Cardiac fibroblast (primary cell): ENCODE data around the gene BRINP3.

Experiments
- DNase-seq, 2 donors: peaks; one replicate each; pipeline versions ENCODE4 v3.0.0 to v3.0.0-alpha.2; 2010; ENCODE audit warnings: low read depth in 2 of 2
- H3K4me3 ChIP-seq, 2 donors: replicated peaks in 1 of 2; 1 replicate in 1 of 2; 2 replicates in 1 of 2; pipeline ENCODE4 v1.5.1; 2011; ENCODE audit warnings: low read depth in 2 of 2, low read length in 2 of 2, mild to moderate bottlenecking in 2 of 2, moderate library complexity in 1 of 2
- TF ChIP-seq, protein P1 (sequence below): IDR thresholded peaks from one replicate; pipeline ENCODE4 v1.5.1; 2011; ENCODE audit warnings: low read depth, mild to moderate bottlenecking, low read length, inconsistent platforms

The BRINP3 gene

DNA sequence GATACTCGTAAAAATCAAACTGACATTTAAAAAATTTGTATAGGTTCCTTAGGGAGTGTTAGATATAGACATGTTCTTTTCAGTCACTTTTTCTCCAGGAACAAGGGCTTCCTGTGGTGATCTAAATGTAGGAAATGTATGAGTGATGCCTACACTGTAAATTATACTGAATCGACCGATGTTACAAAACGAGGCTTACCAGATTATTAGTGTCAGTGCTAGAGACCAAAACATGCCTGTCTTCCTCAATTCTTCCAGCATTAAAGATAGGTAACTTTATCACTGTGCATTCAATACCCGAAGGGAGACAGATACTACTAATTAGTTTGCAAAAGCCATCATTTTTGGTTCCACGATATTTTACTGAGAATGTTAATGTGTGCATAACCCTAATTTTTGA lies 86.1 kb downstream of the BRINP3 start:
- H3K4me3 ChIP-seq, result no peak overlapping the region
- no peak for DNase-seq
- TF ChIP-seq, protein P1, sequence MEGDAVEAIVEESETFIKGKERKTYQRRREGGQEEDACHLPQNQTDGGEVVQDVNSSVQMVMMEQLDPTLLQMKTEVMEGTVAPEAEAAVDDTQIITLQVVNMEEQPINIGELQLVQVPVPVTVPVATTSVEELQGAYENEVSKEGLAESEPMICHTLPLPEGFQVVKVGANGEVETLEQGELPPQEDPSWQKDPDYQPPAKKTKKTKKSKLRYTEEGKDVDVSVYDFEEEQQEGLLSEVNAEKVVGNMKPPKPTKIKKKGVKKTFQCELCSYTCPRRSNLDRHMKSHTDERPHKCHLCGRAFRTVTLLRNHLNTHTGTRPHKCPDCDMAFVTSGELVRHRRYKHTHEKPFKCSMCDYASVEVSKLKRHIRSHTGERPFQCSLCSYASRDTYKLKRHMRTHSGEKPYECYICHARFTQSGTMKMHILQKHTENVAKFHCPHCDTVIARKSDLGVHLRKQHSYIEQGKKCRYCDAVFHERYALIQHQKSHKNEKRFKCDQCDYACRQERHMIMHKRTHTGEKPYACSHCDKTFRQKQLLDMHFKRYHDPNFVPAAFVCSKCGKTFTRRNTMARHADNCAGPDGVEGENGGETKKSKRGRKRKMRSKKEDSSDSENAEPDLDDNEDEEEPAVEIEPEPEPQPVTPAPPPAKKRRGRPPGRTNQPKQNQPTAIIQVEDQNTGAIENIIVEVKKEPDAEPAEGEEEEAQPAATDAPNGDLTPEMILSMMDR, result no peak

DNA sequence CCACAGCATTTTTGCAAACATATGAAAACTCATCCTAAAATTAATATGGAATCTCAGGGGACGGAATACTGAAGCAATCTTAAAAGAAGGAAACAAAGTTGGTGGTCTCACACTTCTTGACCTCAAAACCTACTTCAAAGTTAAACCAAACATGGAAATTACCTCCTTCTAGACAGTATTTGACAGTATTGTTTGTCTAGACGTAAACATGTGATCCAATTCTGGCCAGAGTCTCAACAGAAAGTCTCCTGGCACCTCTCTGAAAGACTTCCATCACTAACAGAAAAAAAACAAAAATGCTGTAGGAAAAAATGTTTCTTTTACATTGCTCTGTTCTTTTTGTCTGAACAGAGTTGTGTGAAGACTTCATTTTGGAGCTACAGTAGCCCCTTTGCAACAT lies 99.7 kb downstream of the BRINP3 start:
- TF ChIP-seq, protein P1, result no peak
- DNase-seq, result no peak
- H3K4me3 ChIP-seq, result no peak overlapping the region

DNA sequence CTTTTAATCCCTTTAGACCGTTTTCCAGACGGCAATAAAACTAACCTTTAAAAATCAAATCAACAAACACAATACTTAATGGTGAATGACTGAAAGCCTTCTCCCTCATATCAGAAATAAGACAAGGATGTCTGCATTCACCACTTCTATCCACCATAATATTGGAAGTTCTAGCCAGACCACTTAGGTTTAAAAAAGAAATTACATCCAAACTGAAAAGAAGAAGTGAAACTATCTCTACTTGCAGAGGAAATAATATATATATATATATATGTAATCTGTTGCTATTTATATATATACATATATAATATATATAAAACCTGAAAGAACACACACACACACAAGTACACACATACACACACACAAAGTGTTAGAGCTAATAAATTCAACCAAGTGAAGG lies 100.4 kb downstream of the BRINP3 start:
- TF ChIP-seq, protein P1, result no peak

DNA sequence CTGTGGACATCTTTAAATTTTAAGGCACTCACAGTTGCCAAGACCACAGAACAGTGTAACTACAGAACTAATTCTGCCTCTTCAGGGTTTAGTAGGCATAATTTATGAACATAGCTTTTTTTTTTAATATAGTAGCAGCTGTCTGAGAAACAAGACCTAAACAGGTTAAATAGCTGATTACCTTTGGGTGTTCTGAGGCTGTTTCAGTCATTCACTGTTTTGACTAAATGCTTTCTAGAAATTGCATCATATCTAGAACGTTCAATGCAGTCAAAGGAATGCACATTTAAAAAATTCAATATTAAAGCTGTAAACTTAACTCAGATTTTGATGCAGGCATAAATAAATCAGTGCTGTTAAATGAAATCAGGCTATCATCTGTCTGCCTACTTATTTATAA lies 101.6 kb downstream of the BRINP3 start:
- no peak overlapping the region for H3K4me3 ChIP-seq
- DNase-seq, result no peak
- TF ChIP-seq, protein P1, result no peak

More for the DNA sequence above, 100.4 kb downstream of the BRINP3 start:
- H3K4me3 ChIP-seq, result no peak overlapping the region
- no peak for DNase-seq

DNA sequence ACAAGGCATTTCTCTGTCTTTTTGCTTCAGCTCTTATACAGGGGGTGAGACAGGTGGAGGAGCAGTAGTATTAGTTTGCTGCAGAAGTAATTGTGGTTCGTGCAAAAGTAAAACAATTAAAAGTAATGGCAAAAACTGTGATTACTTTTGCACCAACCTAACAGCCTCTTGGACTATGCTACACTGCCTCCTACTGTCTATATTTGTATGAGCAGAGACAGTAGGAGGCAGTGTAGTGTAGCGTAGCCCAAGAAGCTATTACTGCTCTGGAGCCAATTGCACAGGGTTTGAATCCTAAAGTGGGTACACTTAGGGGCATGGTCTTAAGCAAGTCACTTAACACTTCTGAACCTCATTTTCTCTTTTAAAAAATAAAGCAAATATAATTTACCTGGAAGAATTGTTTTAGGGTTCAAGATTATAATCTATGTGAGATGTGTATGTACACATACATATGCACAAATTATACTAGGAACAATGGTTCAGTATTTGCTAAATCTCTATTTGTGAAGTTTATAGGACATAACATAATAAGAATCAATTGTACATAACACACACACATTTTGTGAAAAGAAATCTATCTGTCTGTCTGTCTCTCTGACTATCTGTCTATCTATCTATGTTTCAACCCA lies 103.8 kb downstream of the BRINP3 start:
- no peak overlapping the region for H3K4me3 ChIP-seq
- TF ChIP-seq, protein P1, result peak; percentile 22
- peak; percentile 0 to 50 for DNase-seq

DNA sequence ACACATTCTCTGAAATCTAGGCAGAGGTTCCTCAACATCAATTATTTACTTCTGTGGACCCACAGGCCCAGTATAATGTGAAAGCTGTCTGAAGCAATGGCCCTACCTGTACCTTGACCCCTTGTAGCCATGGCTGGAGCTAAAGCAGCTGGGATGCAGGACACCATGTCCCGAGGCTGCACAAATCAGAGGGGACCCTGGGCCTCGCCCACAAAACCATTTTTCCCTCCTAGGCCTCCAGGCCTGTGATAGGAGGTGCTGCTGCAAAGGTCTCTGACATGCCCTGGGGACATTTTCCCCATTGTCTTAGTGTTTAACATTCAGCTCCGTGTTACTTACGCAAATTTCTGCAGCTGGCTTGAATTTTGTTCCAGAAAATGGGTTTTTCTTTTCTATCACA lies 110.5 kb downstream of the BRINP3 start:
- DNase-seq, result no peak
- TF ChIP-seq, protein P1, result no peak
- H3K4me3 ChIP-seq, result no peak overlapping the region

DNA sequence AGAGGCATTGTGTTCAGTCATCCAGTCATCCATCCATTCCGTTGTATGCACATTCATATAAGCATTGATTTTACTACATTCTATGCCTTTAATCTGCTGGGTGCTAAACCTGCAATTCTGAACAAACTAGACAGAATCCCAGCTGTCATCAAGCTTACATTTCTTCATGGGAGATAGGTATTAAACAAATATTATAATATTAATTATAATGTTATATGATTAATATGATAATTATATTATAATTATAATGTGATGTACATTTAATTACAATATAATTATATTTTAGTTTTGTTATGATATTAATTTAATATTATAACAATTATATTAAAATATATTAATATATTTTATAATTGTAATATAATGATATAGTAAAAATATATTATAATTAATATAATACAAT lies 112.4 kb downstream of the BRINP3 start:
- TF ChIP-seq, protein P1, result no peak
- no peak for DNase-seq
- no peak overlapping the region for H3K4me3 ChIP-seq
